IMR-90 (cell line): ENCODE results near the gene PIM3. TPM values are rescaled to one million over a fixed set of nuclear protein-coding genes. Genes with fewer than 3 reads are reported as not detected.

Source experiments
- ATAC-seq: fragments of 200-7000 bp; cut with Tn5 transposase; 2 replicates; pipeline ENCODE4 v1.9.1; 2020; ENCODE audit warnings: low read depth, mild to moderate bottlenecking, moderate library complexity
- BruUV-seq: library from RNA; stranded (reverse); fragments of 400-500 nt; replicated peaks from 2 replicates; lab custom pipeline; 2021; lab: Mats Ljungman, UMichigan
- CTCF ChIA-PET: fragments of 300-600 bp; formaldehyde crosslinking; extraction: SDS; loops from one replicate; lab custom pipeline; 2021; ENCODE audit warnings: antibody characterized with exemption; lab: Yijun Ruan, JAX
- POLR2A ChIA-PET: fragments of 300-600 bp; sonication (Branson Sonifier 250); formaldehyde crosslinking; loops from one replicate; lab custom pipeline; 2022; ENCODE audit warnings: antibody characterized with exemption; ENCODE audit not compliant: unreplicated experiment; lab: Charles Lee
- DNase-seq: peaks from one replicate; pipeline ENCODE4 v3.0.0; 2013
- H2AFZ ChIP-seq: replicated peaks from 2 replicates; pipeline ENCODE3; 2013; ENCODE audit warnings: low read length, mild to moderate bottlenecking; ENCODE audit not compliant: poor library complexity
- H2AK5ac ChIP-seq: 2 replicates; pipeline ENCODE4 v1.6.1; 2013; ENCODE audit warnings: low read depth, low read length, inconsistent platforms
- H2AK9ac ChIP-seq: replicated peaks from 2 replicates; pipeline ENCODE3; 2013; ENCODE audit warnings: mild to moderate bottlenecking, low read depth, low read length, moderate library complexity; ENCODE audit not compliant: poor library complexity
- H2BK120ac ChIP-seq: 2 replicates; pipeline ENCODE4 v1.6.1; 2013; ENCODE audit warnings: low read depth, low read length, inconsistent platforms
- H2BK15ac ChIP-seq: 3 replicates; pipeline ENCODE4 v1.6.1; 2013; ENCODE audit warnings: low read depth, low read length, inconsistent platforms
- H2BK20ac ChIP-seq: 2 replicates; pipeline ENCODE4 v1.6.1; 2013; ENCODE audit warnings: low read depth, mild to moderate bottlenecking, inconsistent platforms, low read length, moderate library complexity
- H2BK5ac ChIP-seq: 2 replicates; pipeline ENCODE4 v1.6.1; 2013; ENCODE audit warnings: mild to moderate bottlenecking, low read depth, low read length, inconsistent platforms; ENCODE audit not compliant: poor library complexity, severe bottlenecking
- H3K14ac ChIP-seq: replicated peaks from 2 replicates; pipeline ENCODE4 v1.6.1; 2013; ENCODE audit warnings: low read depth, low read length, inconsistent platforms
- H3K18ac ChIP-seq: 2 replicates; pipeline ENCODE4 v1.6.1; 2013; ENCODE audit warnings: low read depth, low read length, control low read depth
- H3K23ac ChIP-seq: 2 replicates; pipeline ENCODE4 v1.6.1; 2013; ENCODE audit warnings: low read depth, low read length, inconsistent platforms
- H3K27ac ChIP-seq: 2 replicates; pipeline ENCODE4 v1.5.1; 2013; ENCODE audit warnings: mild to moderate bottlenecking, control low read depth, low read length; ENCODE audit not compliant: insufficient read depth
- H3K27me3 ChIP-seq: 2 replicates; pipeline ENCODE4 v1.6.1; 2013; ENCODE audit warnings: low read length; ENCODE audit not compliant: control insufficient read depth, insufficient read depth
- H3K36me3 ChIP-seq: 2 replicates; pipeline ENCODE4 v1.6.1; 2013; ENCODE audit warnings: low read length, mixed read lengths; ENCODE audit not compliant: control insufficient read depth, insufficient read depth
- H3K4ac ChIP-seq: 2 replicates; pipeline ENCODE4 v1.6.1; 2013; ENCODE audit warnings: low read depth, low read length, inconsistent platforms
- H3K4me1 ChIP-seq: 2 replicates; pipeline ENCODE4 v1.6.1; 2013; ENCODE audit warnings: low read length, mixed read lengths; ENCODE audit not compliant: control insufficient read depth, insufficient read depth
- H3K4me2 ChIP-seq: 2 replicates; pipeline ENCODE4 v1.6.1; 2013; ENCODE audit warnings: low read depth, mild to moderate bottlenecking, control low read depth, low read length, moderate library complexity
- H3K4me3 ChIP-seq: 2 replicates; pipeline ENCODE4 v1.5.1; 2013; ENCODE audit warnings: low read depth, mild to moderate bottlenecking, control low read depth, low read length, moderate library complexity; ENCODE audit not compliant: insufficient read depth
- H3K56ac ChIP-seq: 2 replicates; pipeline ENCODE4 v1.6.1; 2013; ENCODE audit warnings: low read length, inconsistent platforms; ENCODE audit not compliant: insufficient read depth; ENCODE audit errors: extremely low read depth
- H3K79me1 ChIP-seq, 2 experiments: 2 replicates each; pipeline ENCODE4 v1.6.1; 2013; ENCODE audit warnings: low read length in 2 of 2, inconsistent platforms in 1 of 2, low read depth in 1 of 2
- H3K9ac ChIP-seq: 2 replicates; pipeline ENCODE4 v1.6.1; 2013; ENCODE audit warnings: low read depth, low read length, control low read depth
- H3K9me1 ChIP-seq: 2 replicates; pipeline ENCODE4 v1.6.1; 2013; ENCODE audit warnings: low read length, inconsistent platforms; ENCODE audit not compliant: insufficient read depth
- H3K9me3 ChIP-seq: 2 replicates; pipeline ENCODE4 v1.6.1; 2013; ENCODE audit warnings: low read length; ENCODE audit not compliant: control insufficient read depth, insufficient read depth
- H4K20me1 ChIP-seq: 2 replicates; pipeline ENCODE4 v1.6.1; 2013; ENCODE audit warnings: low read length, inconsistent platforms; ENCODE audit not compliant: insufficient read depth
- H4K5ac ChIP-seq: 2 replicates; pipeline ENCODE4 v1.6.1; 2013; ENCODE audit warnings: mild to moderate bottlenecking, low read depth, low read length, control low read depth
- H4K8ac ChIP-seq, 2 experiments: 2 replicates each; pipeline ENCODE4 v1.6.1; 2013; ENCODE audit warnings: low read depth in 2 of 2, low read length in 2 of 2, control low read depth in 1 of 2, inconsistent platforms in 1 of 2
- H4K91ac ChIP-seq: 2 replicates; pipeline ENCODE4 v1.6.1; 2013; ENCODE audit warnings: low read depth, low read length, inconsistent platforms; ENCODE audit not compliant: insufficient read depth
- POLR2A ChIP-seq: IDR thresholded peaks from 2 replicates; pipeline ENCODE4 v1.6.1; 2012; ENCODE audit warnings: mild to moderate bottlenecking, low read depth, low read length
- RFX5 ChIP-seq: IDR thresholded peaks from 2 replicates; pipeline ENCODE4 v1.8.0; 2012; ENCODE audit warnings: low read depth, mild to moderate bottlenecking, low read length, moderate library complexity
- WGBS, 2 experiments: methylation state at CpG; one replicate each; pipeline versions ENCODE4 v1.1.5 to v1.1.7; 2013; ENCODE audit warnings: missing lambda C conversion rate in 2 of 2; ENCODE audit not compliant: insufficient read length in 1 of 2; ENCODE audit errors: extremely low coverage in 2 of 2; 5-methylcytosine and 5-hydroxymethylcytosine counted together
- dilution Hi-C: fragments of 300-500 bp; cut with HindIII; formaldehyde crosslinking; loops from one replicate; pipeline ENCODE4 v1.14.3; 2018; ENCODE audit warnings: low sequenced_read_pairs; ENCODE audit not compliant: unreplicated experiment
- in situ Hi-C: fragments of 300-500 bp; cut with MboI; formaldehyde crosslinking; loops from 3 replicates; pipeline ENCODE4 v1.14.3; 2019; ENCODE audit warnings: low sequenced_read_pairs, inconsistent platforms, mixed read lengths
- intact Hi-C: fragments of 100-400 bp; cut with micrococcal nuclease; formaldehyde crosslinking; loops from 2 replicates; pipeline ENCODE4 v1.10.0; 2022
- polyA plus RNA-seq, 3 experiments: library from polyadenylated mRNA; depleted of rRNA; stranded (reverse); fragments of >200 nt; gene quantifications; 2 replicates each; pipeline ENCODE4 v1.2.3, GENCODE V29; 2012; ENCODE audit warnings: low replicate concordance in 1 of 3
- total RNA-seq: library from RNA; depleted of rRNA; stranded (reverse); fragments of >200 nt; gene quantifications from 2 replicates; pipeline ENCODE4 v1.2.3, GENCODE V29; 2012

Gene PIM3
- total and polyA plus RNA-seq, 2 of the 4 experiments (the other 2 are of a cell fraction): 8.6 to 24.7 TPM

GRCh38 chr22:49971232-49972162 is 10.9 kb downstream of the PIM3 start:
- Histone ChIP-seq H3K18ac (peak overlapping the region; percentile 9; the same call in 1 of the 2 replicates), H3K14ac (peak overlapping the region; percentile 69), H3K23ac (no peak overlapping the region), H4K20me1 (peaks cover 1% of the 10 kb centered on the region; the same call in 1 of the 2 replicates), H4K8ac (peak overlapping the region; percentile 5 to 79; a peak in 3 of 4 replicates), H2BK120ac (peak overlapping the region; percentile 83), H3K79me1 (peaks cover 12 to 22% of the 10 kb centered on the region in 2 experiments; a peak in 3 of 4 replicates), H3K4me1 (peaks cover 24% of the 10 kb centered on the region), H2AK5ac (peak overlapping the region; percentile 86), H4K91ac (peak overlapping the region; percentile 88), H2AFZ (peak overlapping the region; percentile 95), H3K27me3 (no peaks in the 10 kb centered on the region), H2BK15ac (no peak overlapping the region; the same call in 2 of the 3 replicates), H3K4me2 (peak overlapping the region; percentile 47), H3K27ac (peak overlapping the region; percentile 77), H3K9ac (peak overlapping the region; percentile 19), H4K5ac (peak overlapping the region; percentile 59; the same call in 1 of the 2 replicates), H3K4ac (peak overlapping the region; percentile 89), H2AK9ac (peak overlapping the region; percentile 96), H3K36me3 (no peaks in the 10 kb centered on the region), H3K56ac (peak overlapping the region; percentile 38; the same call in 1 of the 2 replicates), H2BK20ac (no peak overlapping the region), H3K9me3 (no peaks in the 10 kb centered on the region), H3K9me1 (peaks cover 23% of the 10 kb centered on the region), H2BK5ac (peak overlapping the region; percentile 87), H3K4me3 (peak overlapping the region; percentile 28)
- intact Hi-C loops: loop anchor here (10.0 kb wide), 1 partner anchor 233 kb away; the partner anchor contains the start of gene SELENOO
- ATAC-seq (peak; percentile 75), DNase-seq (no peak)
- BruUV-seq: no TSS peak
- WGBS, 2 experiments: 0% methylated on average over 33 of the region's 81 CpGs; no CpG with 5 or more reads in 1 of the 2 experiments
- POLR2A ChIA-PET: no interaction called here
- TF ChIP-seq POLR2A (peak; percentile 65), RFX5 (no peak)
- dilution Hi-C loops: no loop called here
- CTCF ChIA-PET: interaction anchor here (0.5 kb wide), 1 partner anchor 269 kb away, joined by 3 read pairs; no protein-coding TSS in a partner anchor
- in situ Hi-C loops: no loop called here
